ENCODE data around the gene JUND. TPM values are rescaled to one million over a fixed set of nuclear protein-coding genes. Genes with fewer than 3 reads are reported as not detected.

The JUND gene
- total RNA-seq, 1 donor from 2014 or later, result 176 TPM

DNA sequence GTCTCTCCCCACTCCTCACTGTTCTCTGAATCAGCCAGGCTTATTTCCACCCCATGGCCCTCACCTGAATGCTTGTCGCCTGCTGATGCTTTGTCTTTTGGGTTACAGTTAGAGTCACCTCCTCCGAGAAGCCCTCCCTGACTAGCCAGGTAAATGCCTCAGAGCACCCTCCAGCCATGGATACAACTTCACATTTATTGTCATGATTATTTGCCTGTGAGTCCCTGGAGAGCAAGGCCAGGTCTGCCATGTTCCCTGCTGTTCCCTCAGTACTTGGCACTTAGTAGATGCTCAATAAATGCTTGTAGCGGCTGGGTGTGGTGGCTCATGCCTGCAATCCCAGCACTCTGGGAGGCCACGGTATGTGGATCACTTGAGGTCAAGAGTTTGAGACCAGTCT lies 51.5 kb downstream of the JUND start:
- peaks cover 14% of the 10 kb centered on the region for H3K27me3 Mint-ChIP-seq (ENCODE audit: low read depth)
- peaks cover 34% of the 10 kb centered on the region for H3K4me1 Mint-ChIP-seq (ENCODE audit: low read depth)
- peaks cover 2% of the 10 kb centered on the region for H3K36me3 Mint-ChIP-seq (ENCODE audit: low read depth)
- H3K9me3 Mint-ChIP-seq (ENCODE audit: low read depth), result peaks cover 7% of the 10 kb centered on the region
- TF ChIP-seq, protein P1, sequence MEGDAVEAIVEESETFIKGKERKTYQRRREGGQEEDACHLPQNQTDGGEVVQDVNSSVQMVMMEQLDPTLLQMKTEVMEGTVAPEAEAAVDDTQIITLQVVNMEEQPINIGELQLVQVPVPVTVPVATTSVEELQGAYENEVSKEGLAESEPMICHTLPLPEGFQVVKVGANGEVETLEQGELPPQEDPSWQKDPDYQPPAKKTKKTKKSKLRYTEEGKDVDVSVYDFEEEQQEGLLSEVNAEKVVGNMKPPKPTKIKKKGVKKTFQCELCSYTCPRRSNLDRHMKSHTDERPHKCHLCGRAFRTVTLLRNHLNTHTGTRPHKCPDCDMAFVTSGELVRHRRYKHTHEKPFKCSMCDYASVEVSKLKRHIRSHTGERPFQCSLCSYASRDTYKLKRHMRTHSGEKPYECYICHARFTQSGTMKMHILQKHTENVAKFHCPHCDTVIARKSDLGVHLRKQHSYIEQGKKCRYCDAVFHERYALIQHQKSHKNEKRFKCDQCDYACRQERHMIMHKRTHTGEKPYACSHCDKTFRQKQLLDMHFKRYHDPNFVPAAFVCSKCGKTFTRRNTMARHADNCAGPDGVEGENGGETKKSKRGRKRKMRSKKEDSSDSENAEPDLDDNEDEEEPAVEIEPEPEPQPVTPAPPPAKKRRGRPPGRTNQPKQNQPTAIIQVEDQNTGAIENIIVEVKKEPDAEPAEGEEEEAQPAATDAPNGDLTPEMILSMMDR (IDR thresholded peaks at IDR 0.05), result no peak
- DNase-seq (ENCODE audit: low spot score), result no peak
- no peak overlapping the region for H3K4me3 Mint-ChIP-seq (ENCODE audit: unreplicated experiment)
- H3K27ac Mint-ChIP-seq (ENCODE audit: unreplicated experiment), result no peak overlapping the region

Small RNAs within 50 kb of the gene (microRNA-seq; reads per million reads assigned to microRNA genes)
- 7.2 reads per million, percentile 12 among the genes with 10 or more reads in this experiment for gene MIR3188 (ENCODE audit: borderline number of aligned reads)

Other genes with a start within 250 kb of the JUND start
- not detected in 3 replicates for gene IL12RB1, start 194.7 kb downstream of the JUND start, total RNA-seq
- 9.7 to 10.1 TPM (median 10.0 TPM) in 3 replicates for gene MAST3, start 183.8 kb downstream of the JUND start, total RNA-seq
- 67.6 to 96.3 TPM (median 73.1 TPM) in 3 replicates for gene PIK3R2, start 128.5 kb downstream of the JUND start, total RNA-seq
- 0.33 to 2.1 TPM (median 1.7 TPM) in 3 replicates for gene IFI30, start 107.8 kb downstream of the JUND start, total RNA-seq
- gene MPV17L2, start 88.4 kb downstream of the JUND start, total RNA-seq, result 10.9 to 14.2 TPM (median 12.8 TPM) in 3 replicates
- gene RAB3A, start 77.6 kb downstream of the JUND start, total RNA-seq, result 3.4 to 6.1 TPM (median 3.8 TPM) in 3 replicates
- 2.9 to 3.4 TPM in 2 of 3 replicates, not detected in the other for gene PDE4C, start 55.2 kb downstream of the JUND start, total RNA-seq
- gene IQCN, start 7.2 kb downstream of the JUND start, total RNA-seq, result 1.6 to 4.0 TPM (median 2.4 TPM) in 3 replicates
- 68.1 to 84.8 TPM (median 73.0 TPM) in 3 replicates for gene LSM4, start 41.5 kb upstream of the JUND start, total RNA-seq
- gene PGPEP1, start 59.0 kb upstream of the JUND start, total RNA-seq, result 18.6 to 21.5 TPM (median 21.1 TPM) in 3 replicates
- gene GDF15, start 104.5 kb upstream of the JUND start, total RNA-seq, result 6.2 to 149 TPM (median 149 TPM) in 3 replicates
- gene LRRC25, start 116.0 kb upstream of the JUND start, total RNA-seq, result not detected in 3 replicates
- gene SSBP4, start 137.8 kb upstream of the JUND start, total RNA-seq, result 54.8 to 72.3 TPM (median 56.3 TPM) in 3 replicates
- gene ISYNA1, start 156.5 kb upstream of the JUND start, total RNA-seq, result 56.5 to 213 TPM (median 208 TPM) in 3 replicates
- gene ELL, start 240.4 kb upstream of the JUND start, total RNA-seq, result 12.4 to 14.0 TPM (median 13.0 TPM) in 3 replicates

Data from chondrocyte (in vitro differentiated cells).